Uterus (tissue), 2 donors: ENCODE measurements around the gene AFP.

Experiments
- CTCF ChIP-seq, 4 experiments: fragments of 200-600 bp in 2 of 4; fragments of 450-650 bp in 2 of 4; sonication (generic) in 2 of 4; IDR thresholded peaks; one replicate each; pipeline ENCODE4 v1.5.1; 2016 to 2019; ENCODE audit warnings: antibody characterized with exemption in 4 of 4, mild to moderate bottlenecking in 2 of 4, moderate library complexity in 1 of 4
- POLR2A ChIP-seq, 2 donors: fragments of 450-650 bp; IDR thresholded peaks; one replicate each; pipeline ENCODE4 v1.6.1; 2016; ENCODE audit warnings: antibody characterized with exemption in 2 of 2, mild to moderate bottlenecking in 1 of 2, moderate library complexity in 1 of 2

- TF ChIP-seq CTCF (IDR thresholded peaks at IDR 0.05), result no peak
- no peak for TF ChIP-seq POLR2A (IDR thresholded peaks at IDR 0.05)
Observed at GRCh38 chr4:73429118-73429517, 6.9 kb upstream of the AFP start.
